ENCODE results near the gene LIMK1.
A peak's percentile ranks its signal among the peaks of the same experiment; 100 is the strongest.

Gene LIMK1

GRCh38 chr7:74083117-74083876, at the start of gene LIMK1:
Gene LIMK1 (plus strand): TSS chr7:74083804. CDS start chr7:74083991, 187 bp downstream.
- TF ChIP-seq CTCF (IDR thresholded peaks at IDR 0.05), result no peak
- no peak for DNase-seq (ENCODE audit: low spot score)
- peak within 1 kb of the TSS; percentile 35 to 68 for H3K27ac ChIP-seq

GRCh38 chr7:74037609-74038008, 46.0 kb upstream of the LIMK1 start:
- no peak for TF ChIP-seq CTCF (IDR thresholded peaks at IDR 0.05)
- H3K4me3 ChIP-seq, result no peak overlapping the region
- peak overlapping the region; percentile 67 to 96 for H3K27ac ChIP-seq
- DNase-seq (ENCODE audit: low spot score), result peak; percentile 78

More at GRCh38 chr7:74083117-74083876, at the start of gene LIMK1:
- H3K4me3 ChIP-seq, result peak within 1 kb of the TSS; percentile 76

GRCh38 chr7:74038194-74038961, 45.2 kb upstream of the LIMK1 start:
- TF ChIP-seq CTCF (IDR thresholded peaks at IDR 0.05), result no peak
- peak overlapping the region; percentile 3 for H3K4me3 ChIP-seq
- peak; percentile 77 for DNase-seq (ENCODE audit: low spot score)
- H3K27ac ChIP-seq, result peak overlapping the region; percentile 67 to 96

DNA sequence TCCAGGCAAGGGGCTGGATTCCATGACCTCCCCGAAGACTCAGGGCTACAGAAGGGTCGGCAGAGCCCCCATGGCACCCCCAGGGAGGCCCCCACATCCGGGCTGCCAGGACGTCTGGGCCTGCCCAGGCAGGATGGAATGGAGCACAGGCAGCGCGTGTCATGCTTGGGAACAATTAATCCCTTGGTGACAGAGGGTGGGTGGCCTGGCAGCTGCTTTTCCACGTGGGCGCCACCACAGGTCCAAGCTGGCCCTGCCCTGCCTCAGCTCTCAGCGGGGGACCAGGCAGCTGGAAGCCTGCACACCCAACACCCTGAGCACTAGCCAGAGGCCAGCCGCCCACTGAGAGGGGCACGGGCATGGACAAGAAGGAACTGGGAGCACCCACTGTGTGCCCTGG, 44.3 kb upstream of the LIMK1 start:
- no peak for TF ChIP-seq CTCF (IDR thresholded peaks at IDR 0.05)
- no peak for DNase-seq (ENCODE audit: low spot score)
- H3K27ac ChIP-seq, result peak overlapping the region; percentile 45 to 96
- H3K4me3 ChIP-seq, result no peak overlapping the region

DNA sequence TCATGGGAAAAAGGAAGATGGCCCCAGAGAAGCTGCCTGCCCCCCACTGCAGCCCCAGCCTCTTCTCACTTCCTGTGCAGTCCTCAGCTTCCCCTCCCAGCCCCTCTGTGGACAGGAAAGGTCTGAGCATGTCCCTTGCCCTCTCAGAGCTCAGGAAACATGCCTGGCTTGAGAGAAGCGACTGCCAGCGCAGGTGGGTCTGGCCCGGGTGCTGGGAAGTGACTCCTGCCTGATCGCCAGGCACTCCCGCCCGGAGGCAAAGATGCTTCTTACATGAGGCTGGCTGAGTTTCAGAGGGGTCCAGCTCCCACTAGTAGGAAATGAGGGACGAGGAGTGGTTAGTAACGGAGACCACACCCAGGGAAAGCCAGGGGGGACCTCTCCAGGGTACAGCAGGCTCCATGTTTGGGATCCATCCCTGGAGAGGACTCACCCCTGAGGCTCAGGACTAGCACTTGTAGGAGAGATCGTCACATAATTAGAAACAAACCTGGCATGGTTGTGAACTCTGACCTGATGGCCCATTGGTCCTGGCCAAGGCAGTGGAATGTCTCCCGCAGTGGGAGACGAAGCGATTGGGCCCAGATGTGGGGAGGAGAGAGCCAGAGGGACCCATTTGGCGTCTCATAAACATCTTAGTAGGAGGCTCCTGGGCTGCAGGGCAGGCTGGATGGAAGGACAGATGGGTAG, 43.4 kb upstream of the LIMK1 start:
- peak overlapping the region; percentile 45 to 96 for H3K27ac ChIP-seq
- DNase-seq (ENCODE audit: low spot score), result no peak
- H3K4me3 ChIP-seq, result no peak overlapping the region
- no peak for TF ChIP-seq CTCF (IDR thresholded peaks at IDR 0.05)

- Histone ChIP-seq H3K4me3 (no peak overlapping the region), H3K27ac (peak overlapping the region; percentile 45 to 96)
- TF ChIP-seq CTCF (IDR thresholded peaks at IDR 0.05), result no peak
- DNase-seq (ENCODE audit: low spot score), result no peak
Measured at GRCh38 chr7:74040791-74041520, 42.6 kb upstream of the LIMK1 start.
